Measurements from ENCODE around the gene TFE3. TPM values are rescaled to one million over a fixed set of nuclear protein-coding genes. Genes with fewer than 3 reads are reported as not detected.

Gene TFE3
- total RNA-seq, 1 experiment from 2014 or later, result 56.8 TPM

DNA sequence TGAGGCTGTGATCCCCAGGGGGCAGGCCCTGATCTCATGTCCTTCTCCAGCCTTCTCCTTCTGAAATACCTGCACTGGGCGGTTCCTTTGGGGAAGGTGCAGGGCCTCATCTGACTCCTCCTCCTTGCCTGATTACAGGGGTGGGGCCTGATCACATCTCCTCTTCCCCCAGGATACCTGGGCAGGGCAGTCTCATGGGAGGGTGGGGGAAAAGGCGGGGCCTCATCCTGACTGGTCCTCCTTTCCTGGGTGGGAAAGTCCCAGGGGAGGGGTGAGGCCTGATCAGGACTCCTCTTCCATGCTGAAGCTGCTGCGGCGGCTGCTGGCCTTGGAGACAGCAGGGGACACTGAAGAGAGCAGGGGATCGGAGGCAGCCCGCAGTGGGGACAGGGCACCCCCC is 13.3 kb downstream of the TFE3 start:
- peaks cover 11% of the 10 kb centered on the region for H3K36me3 ChIP-seq (ENCODE audit: insufficient read depth, low read length, poor library complexity, severe bottlenecking)
- ChIA-PET POLR2A (ENCODE audit: low non-redundant PET) (no interaction called here), CTCF (no interaction called here)
- no peaks in the 10 kb centered on the region for H3K4me1 ChIP-seq (ENCODE audit: insufficient read depth, low read length, poor library complexity, severe bottlenecking)
- no peak for DNase-seq (ENCODE audit: low spot score)
- intact Hi-C loops (cut with micrococcal nuclease; ENCODE audit: unreplicated experiment), result no loop called here
- TF ChIP-seq, protein P1, sequence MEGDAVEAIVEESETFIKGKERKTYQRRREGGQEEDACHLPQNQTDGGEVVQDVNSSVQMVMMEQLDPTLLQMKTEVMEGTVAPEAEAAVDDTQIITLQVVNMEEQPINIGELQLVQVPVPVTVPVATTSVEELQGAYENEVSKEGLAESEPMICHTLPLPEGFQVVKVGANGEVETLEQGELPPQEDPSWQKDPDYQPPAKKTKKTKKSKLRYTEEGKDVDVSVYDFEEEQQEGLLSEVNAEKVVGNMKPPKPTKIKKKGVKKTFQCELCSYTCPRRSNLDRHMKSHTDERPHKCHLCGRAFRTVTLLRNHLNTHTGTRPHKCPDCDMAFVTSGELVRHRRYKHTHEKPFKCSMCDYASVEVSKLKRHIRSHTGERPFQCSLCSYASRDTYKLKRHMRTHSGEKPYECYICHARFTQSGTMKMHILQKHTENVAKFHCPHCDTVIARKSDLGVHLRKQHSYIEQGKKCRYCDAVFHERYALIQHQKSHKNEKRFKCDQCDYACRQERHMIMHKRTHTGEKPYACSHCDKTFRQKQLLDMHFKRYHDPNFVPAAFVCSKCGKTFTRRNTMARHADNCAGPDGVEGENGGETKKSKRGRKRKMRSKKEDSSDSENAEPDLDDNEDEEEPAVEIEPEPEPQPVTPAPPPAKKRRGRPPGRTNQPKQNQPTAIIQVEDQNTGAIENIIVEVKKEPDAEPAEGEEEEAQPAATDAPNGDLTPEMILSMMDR (conservative IDR thresholded peaks at IDR 0.05; ENCODE audit: low read depth, low read length), result no peak
- TF ChIP-seq EZH2 (IDR thresholded peaks at IDR 0.05; ENCODE audit: borderline replicate concordance, low read depth, low read length, poor library complexity, severe bottlenecking), result no peak
- H3K4me3 ChIP-seq (ENCODE audit: low read depth, low read length, poor library complexity, severe bottlenecking), result no peak overlapping the region
- no peak overlapping the region for H3K27ac ChIP-seq (ENCODE audit: low read depth, low read length, poor library complexity, severe bottlenecking)
- H3K27me3 ChIP-seq (replicated peaks; ENCODE audit: insufficient read depth, low read depth, low read length, poor library complexity), result no peaks in the 10 kb centered on the region
- no TSS peak for BruUV-seq (replicated peaks)
- no peaks in the 10 kb centered on the region for H3K9me3 ChIP-seq (ENCODE audit: low read depth, low read length, poor library complexity, severe bottlenecking)

GRCh38 chrX:49019599-49020249 is 23.4 kb downstream of the TFE3 start:
- CTCF ChIA-PET, result no interaction called here
- Histone ChIP-seq H3K36me3 (ENCODE audit: insufficient read depth, low read length, poor library complexity, severe bottlenecking) (no peaks in the 10 kb centered on the region), H3K27ac (ENCODE audit: low read depth, low read length, poor library complexity, severe bottlenecking) (no peak overlapping the region), H3K4me1 (ENCODE audit: insufficient read depth, low read length, poor library complexity, severe bottlenecking) (no peaks in the 10 kb centered on the region), H3K4me3 (ENCODE audit: low read depth, low read length, poor library complexity, severe bottlenecking) (no peak overlapping the region), H3K9me3 (ENCODE audit: low read depth, low read length, poor library complexity, severe bottlenecking) (no peaks in the 10 kb centered on the region), H3K27me3 (replicated peaks; ENCODE audit: insufficient read depth, low read depth, low read length, poor library complexity) (no peaks in the 10 kb centered on the region)
- DNase-seq (ENCODE audit: low spot score), result no peak
- no peak for TF ChIP-seq EZH2 (IDR thresholded peaks at IDR 0.05; ENCODE audit: borderline replicate concordance, low read depth, low read length, poor library complexity, severe bottlenecking)
- TF ChIP-seq, protein P1 (conservative IDR thresholded peaks at IDR 0.05; ENCODE audit: low read depth, low read length), result no peak
- intact Hi-C loops (cut with micrococcal nuclease; ENCODE audit: unreplicated experiment), result no loop called here
- BruUV-seq (replicated peaks), result no TSS peak
- POLR2A ChIA-PET (ENCODE audit: low non-redundant PET), result no interaction called here

DNA sequence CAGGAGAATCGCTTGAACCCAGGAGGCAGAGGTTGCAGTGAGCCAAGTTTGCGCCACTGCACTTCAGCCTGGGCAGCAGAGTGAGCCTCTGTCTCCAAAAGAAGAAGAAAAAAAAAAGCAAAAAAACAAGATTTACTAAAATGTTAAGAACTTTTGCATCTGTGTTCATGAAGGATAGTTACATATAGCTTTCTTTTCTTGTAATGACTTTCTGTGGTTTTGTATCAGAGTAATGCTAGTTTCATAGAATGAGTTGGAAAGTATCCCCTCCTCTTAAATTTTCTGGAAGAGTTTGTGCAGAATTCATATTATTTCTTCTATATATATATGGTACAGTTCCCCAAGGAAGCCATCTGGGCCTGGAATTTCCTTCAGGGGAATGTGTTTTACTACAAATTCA is 24.1 kb downstream of the TFE3 start:
- Histone ChIP-seq H3K4me3 (ENCODE audit: low read depth, low read length, poor library complexity, severe bottlenecking) (no peak overlapping the region), H3K36me3 (ENCODE audit: insufficient read depth, low read length, poor library complexity, severe bottlenecking) (no peaks in the 10 kb centered on the region), H3K27me3 (replicated peaks; ENCODE audit: insufficient read depth, low read depth, low read length, poor library complexity) (no peaks in the 10 kb centered on the region), H3K4me1 (ENCODE audit: insufficient read depth, low read length, poor library complexity, severe bottlenecking) (no peaks in the 10 kb centered on the region), H3K27ac (ENCODE audit: low read depth, low read length, poor library complexity, severe bottlenecking) (no peak overlapping the region), H3K9me3 (ENCODE audit: low read depth, low read length, poor library complexity, severe bottlenecking) (no peaks in the 10 kb centered on the region)
- ChIA-PET CTCF (no interaction called here), POLR2A (ENCODE audit: low non-redundant PET) (no interaction called here)
- intact Hi-C loops (cut with micrococcal nuclease; ENCODE audit: unreplicated experiment), result no loop called here
- DNase-seq (ENCODE audit: low spot score), result no peak
- TF ChIP-seq EZH2 (IDR thresholded peaks at IDR 0.05; ENCODE audit: borderline replicate concordance, low read depth, low read length, poor library complexity, severe bottlenecking), result no peak
- no TSS peak for BruUV-seq (replicated peaks)

DNA sequence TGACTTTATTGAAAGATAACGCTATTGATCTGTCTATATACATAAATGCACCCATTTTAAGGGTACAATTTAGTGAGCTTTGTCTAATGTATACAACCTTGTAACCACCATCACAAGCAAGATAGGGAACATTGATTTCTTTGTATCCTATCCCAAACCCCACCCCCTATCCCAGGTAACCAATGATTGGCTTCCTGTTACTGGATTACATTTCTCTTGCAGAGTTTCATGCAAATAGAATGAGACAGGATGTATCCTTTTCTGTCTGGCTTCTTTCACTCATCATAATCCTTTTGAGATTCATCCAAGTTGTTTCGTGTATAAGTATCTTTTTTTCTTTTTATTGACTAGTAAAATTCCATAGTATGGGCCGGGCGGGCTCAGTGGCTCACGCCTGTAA is 39.5 kb downstream of the TFE3 start:
- Histone ChIP-seq H3K4me1 (ENCODE audit: insufficient read depth, low read length, poor library complexity, severe bottlenecking) (no peaks in the 10 kb centered on the region), H3K36me3 (ENCODE audit: insufficient read depth, low read length, poor library complexity, severe bottlenecking) (peaks cover 5% of the 10 kb centered on the region), H3K27ac (ENCODE audit: low read depth, low read length, poor library complexity, severe bottlenecking) (no peak overlapping the region), H3K9me3 (ENCODE audit: low read depth, low read length, poor library complexity, severe bottlenecking) (no peaks in the 10 kb centered on the region), H3K27me3 (replicated peaks; ENCODE audit: insufficient read depth, low read depth, low read length, poor library complexity) (no peaks in the 10 kb centered on the region), H3K4me3 (ENCODE audit: low read depth, low read length, poor library complexity, severe bottlenecking) (no peak overlapping the region)
- BruUV-seq (replicated peaks), result no TSS peak
- no peak for DNase-seq (ENCODE audit: low spot score)
- intact Hi-C loops (cut with micrococcal nuclease; ENCODE audit: unreplicated experiment), result no loop called here
- no peak for TF ChIP-seq EZH2 (IDR thresholded peaks at IDR 0.05; ENCODE audit: borderline replicate concordance, low read depth, low read length, poor library complexity, severe bottlenecking)
- TF ChIP-seq, protein P1 (conservative IDR thresholded peaks at IDR 0.05; ENCODE audit: low read depth, low read length), result no peak
- POLR2A ChIA-PET (ENCODE audit: low non-redundant PET), result no interaction called here
- CTCF ChIA-PET, result no interaction called here
